ENCODE measurements around the gene DGKZ.
"Not testable (repeated sequence)": the region's sequence is repeated elsewhere in the genome, so short reads cannot be mapped to it uniquely, and the experiment has no call there.

DGKZ gene, protein sequence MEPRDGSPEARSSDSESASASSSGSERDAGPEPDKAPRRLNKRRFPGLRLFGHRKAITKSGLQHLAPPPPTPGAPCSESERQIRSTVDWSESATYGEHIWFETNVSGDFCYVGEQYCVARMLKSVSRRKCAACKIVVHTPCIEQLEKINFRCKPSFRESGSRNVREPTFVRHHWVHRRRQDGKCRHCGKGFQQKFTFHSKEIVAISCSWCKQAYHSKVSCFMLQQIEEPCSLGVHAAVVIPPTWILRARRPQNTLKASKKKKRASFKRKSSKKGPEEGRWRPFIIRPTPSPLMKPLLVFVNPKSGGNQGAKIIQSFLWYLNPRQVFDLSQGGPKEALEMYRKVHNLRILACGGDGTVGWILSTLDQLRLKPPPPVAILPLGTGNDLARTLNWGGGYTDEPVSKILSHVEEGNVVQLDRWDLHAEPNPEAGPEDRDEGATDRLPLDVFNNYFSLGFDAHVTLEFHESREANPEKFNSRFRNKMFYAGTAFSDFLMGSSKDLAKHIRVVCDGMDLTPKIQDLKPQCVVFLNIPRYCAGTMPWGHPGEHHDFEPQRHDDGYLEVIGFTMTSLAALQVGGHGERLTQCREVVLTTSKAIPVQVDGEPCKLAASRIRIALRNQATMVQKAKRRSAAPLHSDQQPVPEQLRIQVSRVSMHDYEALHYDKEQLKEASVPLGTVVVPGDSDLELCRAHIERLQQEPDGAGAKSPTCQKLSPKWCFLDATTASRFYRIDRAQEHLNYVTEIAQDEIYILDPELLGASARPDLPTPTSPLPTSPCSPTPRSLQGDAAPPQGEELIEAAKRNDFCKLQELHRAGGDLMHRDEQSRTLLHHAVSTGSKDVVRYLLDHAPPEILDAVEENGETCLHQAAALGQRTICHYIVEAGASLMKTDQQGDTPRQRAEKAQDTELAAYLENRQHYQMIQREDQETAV

DNA sequence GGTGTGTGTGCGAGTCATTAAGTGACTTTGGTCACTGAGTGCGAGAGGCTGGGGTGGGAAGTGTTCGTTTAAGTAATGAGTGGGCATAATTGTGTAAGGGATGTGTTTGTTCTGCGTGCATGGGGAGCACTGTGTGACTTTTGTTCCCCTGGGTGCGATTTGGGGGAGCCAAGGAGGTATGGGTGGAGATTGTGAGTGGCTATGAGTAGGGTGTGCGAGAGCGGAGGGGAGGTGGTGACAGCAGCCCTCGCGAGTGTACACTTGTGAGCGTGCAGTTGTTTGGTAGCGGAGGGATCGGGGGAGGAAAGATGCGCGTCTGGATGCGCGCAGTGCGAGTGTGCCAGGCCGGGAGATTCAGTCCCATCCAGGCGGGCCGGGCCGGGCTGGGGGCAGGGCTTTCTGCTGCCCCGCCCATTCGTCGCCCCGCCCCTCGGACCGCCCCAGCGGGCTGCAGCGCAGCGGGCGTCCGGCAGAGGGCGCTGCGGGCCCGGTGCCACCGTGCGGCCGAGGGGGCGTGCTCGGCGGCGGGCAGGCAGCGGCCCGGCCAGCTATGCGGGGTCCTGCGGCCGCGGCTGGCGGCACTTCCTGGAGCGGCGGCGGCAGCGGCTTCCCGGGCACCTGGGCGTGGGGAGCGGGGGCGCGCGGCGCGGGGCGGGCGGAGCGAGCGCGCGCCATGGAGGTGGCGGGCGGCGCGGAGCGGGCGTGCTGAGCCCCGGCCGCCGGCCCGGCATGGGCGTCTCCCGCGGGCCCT lies at the start of gene DGKZ:
Gene DGKZ, plus strand, starts transcription at position 578 of the 751 bp plus-strand sequence. CDS start 197 bp downstream, outside the sequence.
- peak; percentile 86 for DNase-seq

DNA sequence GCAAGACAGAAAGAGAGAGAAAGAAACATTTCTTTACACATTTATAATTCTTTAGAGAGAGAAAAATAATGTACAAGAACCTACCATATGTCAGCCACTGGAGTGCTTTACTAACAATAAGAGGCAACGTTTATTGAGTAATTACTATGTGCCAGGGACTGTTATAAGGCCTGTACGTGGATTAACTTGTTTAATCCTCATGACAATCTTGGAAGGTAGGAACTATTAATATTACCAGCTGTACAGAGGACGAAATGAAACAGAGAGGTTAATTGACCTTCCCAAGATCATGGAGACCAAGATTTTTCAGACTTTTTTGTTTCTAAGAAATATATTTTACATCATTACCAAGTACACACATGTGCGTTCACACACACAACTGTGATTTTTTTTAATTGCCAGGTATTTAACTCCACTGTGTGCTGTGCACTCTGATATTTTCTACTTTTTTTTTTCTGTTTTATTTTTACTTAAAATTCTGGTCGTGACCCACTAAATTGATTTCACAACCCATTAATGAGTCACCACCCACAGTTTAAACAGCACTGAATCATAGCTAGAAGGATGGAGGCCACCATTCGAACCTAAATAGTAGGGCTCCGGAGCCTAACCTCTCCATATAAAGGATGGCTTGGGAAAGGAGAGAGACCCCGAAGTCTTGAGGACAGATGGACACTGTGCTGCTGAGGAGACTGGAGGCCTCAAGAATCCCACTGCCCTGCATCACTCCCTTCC lies 48.4 kb upstream of the DGKZ start:
- DNase-seq = no peak

DNA sequence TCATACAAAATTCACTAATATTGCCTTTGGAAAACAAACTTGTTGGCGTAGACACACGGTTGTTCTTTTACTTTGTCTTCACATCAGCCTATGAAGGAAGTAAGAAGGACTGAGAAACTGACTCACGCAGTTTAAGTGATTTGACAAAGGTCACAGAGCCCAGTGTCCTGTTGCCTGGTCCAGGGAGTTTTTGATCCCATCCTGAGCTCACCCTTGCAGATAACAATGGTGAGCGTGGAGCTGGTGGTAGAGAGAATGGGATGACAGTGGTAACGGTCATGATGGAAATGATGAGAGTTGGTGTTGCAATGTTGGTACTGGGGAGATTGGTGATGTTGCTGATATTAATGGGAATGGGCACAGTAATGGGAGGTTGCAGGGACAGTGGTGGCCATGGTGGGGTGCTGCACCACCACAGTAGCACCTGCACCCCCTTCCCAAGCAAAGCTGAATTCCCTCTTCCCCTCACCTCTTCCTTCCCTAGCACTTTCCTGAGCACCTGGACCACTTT lies 47.8 kb upstream of the DGKZ start:
- DNase-seq = no peak

GRCh38 chr11:46300270-46300669 lies 47.0 kb upstream of the DGKZ start:
- no peak for DNase-seq

GRCh38 chr11:46302866-46303265 lies 44.4 kb upstream of the DGKZ start:
- DNase-seq = no peak

DNA sequence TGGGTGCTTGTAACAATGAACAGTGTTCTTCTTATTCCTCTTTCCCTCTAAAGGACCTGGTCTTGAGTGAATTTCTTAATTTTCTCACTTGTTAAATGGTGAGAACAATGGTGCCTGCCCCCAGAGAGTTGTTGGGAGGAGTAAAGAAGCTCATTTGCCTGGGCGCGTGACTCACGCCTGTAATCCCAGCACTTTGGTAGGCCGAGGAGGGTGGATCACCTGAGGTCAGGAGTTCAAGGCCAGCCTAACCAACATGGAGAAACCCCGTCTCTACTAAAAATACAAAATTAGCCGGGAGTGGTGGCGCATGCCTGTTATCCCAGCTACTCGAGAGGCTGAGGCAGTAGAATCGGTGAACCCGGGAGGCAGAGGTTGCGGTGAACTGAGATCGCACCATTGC lies 43.2 kb upstream of the DGKZ start:
- not testable (repeated sequence) for DNase-seq

DNA sequence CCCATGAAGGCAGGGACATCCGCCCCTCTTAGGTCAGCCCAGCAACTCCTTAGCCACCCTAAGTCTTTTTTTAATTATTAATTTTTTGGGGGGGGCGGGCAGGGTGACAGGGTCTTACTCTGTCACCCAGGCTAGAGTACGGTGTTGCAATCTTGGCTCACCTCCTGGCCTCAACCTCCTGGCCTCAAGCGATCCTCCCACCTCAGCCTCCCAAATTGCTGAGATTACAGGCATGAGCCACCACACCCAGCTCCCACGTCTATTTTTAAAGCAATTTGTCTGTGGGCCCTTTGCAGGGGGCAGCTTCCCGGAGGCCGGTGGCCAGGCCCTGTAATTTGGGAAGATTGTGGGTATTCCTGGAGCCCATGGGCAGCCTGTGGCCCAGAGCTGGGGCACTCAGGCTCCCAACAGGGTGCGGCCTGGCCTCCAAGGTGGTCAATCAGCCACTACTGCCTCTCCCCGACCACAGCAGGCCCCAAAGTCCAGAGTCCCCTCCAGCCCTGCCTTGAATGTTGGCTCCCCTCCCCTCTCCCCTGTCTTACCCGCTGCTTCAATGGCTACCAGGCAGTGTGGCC lies 42.6 kb upstream of the DGKZ start:
- DNase-seq = no peak

GRCh38 chr11:46305295-46305694 lies 42.0 kb upstream of the DGKZ start:
- no peak for DNase-seq

GRCh38 chr11:46306296-46306853 lies 40.9 kb upstream of the DGKZ start:
- DNase-seq = no peak

GRCh38 chr11:46307369-46307768 lies 39.9 kb upstream of the DGKZ start:
- DNase-seq = no peak

GRCh38 chr11:46307785-46308341 lies 39.4 kb upstream of the DGKZ start:
- DNase-seq = no peak

- DNase-seq = peak; percentile 70
These were observed 38.4 kb upstream of the DGKZ start for GRCh38 chr11:46308631-46309419.

GRCh38 chr11:46309814-46310259 lies 37.4 kb upstream of the DGKZ start:
- DNase-seq = no peak

GRCh38 chr11:46315033-46315738 lies 32.1 kb upstream of the DGKZ start:
- DNase-seq = peak; percentile 84

- no peak for DNase-seq
These were observed 31.3 kb upstream of the DGKZ start for GRCh38 chr11:46315783-46316563.

DNA sequence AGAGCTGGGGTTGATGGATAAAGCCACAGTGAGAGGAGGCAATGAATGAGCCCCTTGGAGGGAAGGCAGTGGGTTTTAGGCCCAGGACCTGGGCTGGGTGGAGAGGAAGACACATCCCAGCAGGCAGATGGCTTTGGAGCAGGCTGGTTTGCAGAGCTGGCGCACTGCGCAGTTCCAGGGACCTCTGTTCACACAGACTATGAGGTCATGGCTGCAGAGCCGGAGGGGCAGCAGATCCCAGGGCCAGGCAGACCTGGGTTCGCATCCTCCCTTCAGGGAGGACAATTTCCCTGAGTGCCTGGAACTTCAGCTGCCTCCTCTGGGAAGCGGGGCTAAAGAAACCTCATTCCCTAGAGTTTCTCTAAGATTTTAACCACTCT lies 28.2 kb upstream of the DGKZ start:
- DNase-seq = no peak

- no peak for DNase-seq
These were observed 25.5 kb upstream of the DGKZ start for GRCh38 chr11:46321757-46322156.

GRCh38 chr11:46322759-46323158 lies 24.5 kb upstream of the DGKZ start:
- DNase-seq = no peak

Measured in stimulated activated CD4-positive, alpha-beta T cell treated with anti-CD3 and anti-CD28 coated beads, Interleukin-4, amount 100 ng/mL, for 24 hours (primary cell).